Loucy (cell line): Measurements from ENCODE around the gene ATP9A.

Experiments
- H2AFZ ChIP-seq: fragments of 200-600 bp; sonication (generic); 2 replicates; pipeline ENCODE4 v1.6.0; 2016; ENCODE audit warnings: antibody characterized with exemption, mild to moderate bottlenecking, low read length, moderate library complexity
- H3F3A ChIP-seq: fragments of 200-600 bp; 2 replicates; pipeline ENCODE4 v1.6.0; 2016; ENCODE audit warnings: antibody characterized with exemption, low read depth, mild to moderate bottlenecking
- H3K27me3 ChIP-seq: fragments of 200-600 bp; sonication (generic); 2 replicates; pipeline ENCODE4 v1.6.1; 2014; ENCODE audit warnings: low read length, mild to moderate bottlenecking; ENCODE audit not compliant: insufficient read depth, poor library complexity, severe bottlenecking
- H3K36me3 ChIP-seq: fragments of 200-600 bp; sonication (generic); 2 replicates; pipeline ENCODE4 v1.6.1; 2016; ENCODE audit warnings: low read length; ENCODE audit not compliant: insufficient read depth
- H3K4me1 ChIP-seq: fragments of 200-600 bp; sonication (generic); 2 replicates; pipeline ENCODE4 v1.5.1; 2014; ENCODE audit warnings: low read length, mild to moderate bottlenecking; ENCODE audit not compliant: insufficient read depth, poor library complexity, severe bottlenecking
- H3K4me2 ChIP-seq: fragments of 200-600 bp; sonication (generic); 2 replicates; pipeline ENCODE4 v1.6.0; 2014; ENCODE audit warnings: antibody characterized with exemption, low read length, low read depth, mild to moderate bottlenecking; ENCODE audit not compliant: poor library complexity, severe bottlenecking
- H3K4me3 ChIP-seq: fragments of 200-600 bp; sonication (generic); 2 replicates; pipeline ENCODE4 v1.5.1; 2014; ENCODE audit warnings: low read length, mild to moderate bottlenecking, mixed read lengths; ENCODE audit not compliant: poor library complexity, severe bottlenecking
- H3K79me2 ChIP-seq: fragments of 200-600 bp; sonication (generic); 2 replicates; pipeline ENCODE4 v1.6.1; 2014; ENCODE audit warnings: low read length; ENCODE audit not compliant: insufficient read depth
- H3K9ac ChIP-seq: fragments of 200-600 bp; sonication (generic); 2 replicates; pipeline ENCODE4 v1.6.0; 2014; ENCODE audit warnings: mild to moderate bottlenecking, low read depth, low read length, moderate library complexity; ENCODE audit not compliant: poor library complexity, severe bottlenecking
- H3K9me2 ChIP-seq: fragments of 200-600 bp; sonication (generic); replicated peaks from 2 replicates; pipeline ENCODE4 v1.6.1; 2016; ENCODE audit warnings: low read depth, low read length, mixed read lengths
- H3K9me3 ChIP-seq: fragments of 200-600 bp; sonication (generic); 2 replicates; pipeline ENCODE4 v1.6.1; 2014; ENCODE audit warnings: mild to moderate bottlenecking, antibody characterized with exemption, low read length, low read depth; ENCODE audit not compliant: insufficient read depth
- H4K20me1 ChIP-seq: fragments of 200-600 bp; sonication (generic); 2 replicates; pipeline ENCODE4 v1.6.0; 2014; ENCODE audit warnings: antibody characterized with exemption, low read length, mild to moderate bottlenecking; ENCODE audit not compliant: insufficient read depth, poor library complexity, severe bottlenecking
- CTCF ChIP-seq: fragments of 200-600 bp; sonication (generic); conservative IDR thresholded peaks from 2 replicates; pipeline ENCODE4 v1.5.1; 2014; ENCODE audit warnings: mild to moderate bottlenecking, antibody characterized with exemption, low read length
- EZH2phosphoT487 ChIP-seq: fragments of 200-600 bp; IDR thresholded peaks from 2 replicates; pipeline ENCODE4 v1.6.1; 2018; ENCODE audit warnings: antibody characterized with exemption, mild to moderate bottlenecking, moderate library complexity, borderline replicate concordance

Gene ATP9A

GRCh38 chr20:51620432-51620831 lies 147.8 kb downstream of the ATP9A start:
- Histone ChIP-seq H4K20me1 (peaks cover under 1% of the 10 kb centered on the region), H3K4me2 (no peak overlapping the region), H3K79me2 (no peaks in the 10 kb centered on the region), H3K9ac (no peak overlapping the region), H3K4me1 (peaks cover 4% of the 10 kb centered on the region), H3F3A (no peaks in the 10 kb centered on the region), H3K9me2 (no peaks in the 10 kb centered on the region), H3K36me3 (peaks cover 88% of the 10 kb centered on the region; the same call in 1 of the 2 replicates), H3K4me3 (no peak overlapping the region), H2AFZ (no peak overlapping the region), H3K9me3 (no peaks in the 10 kb centered on the region), H3K27me3 (no peaks in the 10 kb centered on the region)
- no peak for TF ChIP-seq CTCF
- no peak for TF ChIP-seq EZH2phosphoT487

- Histone ChIP-seq H3K36me3 (peaks cover 82% of the 10 kb centered on the region), H3F3A (no peaks in the 10 kb centered on the region), H2AFZ (no peak overlapping the region), H3K79me2 (no peaks in the 10 kb centered on the region), H3K9me2 (no peaks in the 10 kb centered on the region), H4K20me1 (no peaks in the 10 kb centered on the region), H3K9me3 (no peaks in the 10 kb centered on the region), H3K27me3 (no peaks in the 10 kb centered on the region), H3K4me2 (no peak overlapping the region), H3K9ac (no peak overlapping the region), H3K4me3 (no peak overlapping the region), H3K4me1 (no peaks in the 10 kb centered on the region)
- TF ChIP-seq CTCF (peak; percentile 45), EZH2phosphoT487 (no peak)
Measured at GRCh38 chr20:51616060-51616459, 152.1 kb downstream of the ATP9A start.

DNA sequence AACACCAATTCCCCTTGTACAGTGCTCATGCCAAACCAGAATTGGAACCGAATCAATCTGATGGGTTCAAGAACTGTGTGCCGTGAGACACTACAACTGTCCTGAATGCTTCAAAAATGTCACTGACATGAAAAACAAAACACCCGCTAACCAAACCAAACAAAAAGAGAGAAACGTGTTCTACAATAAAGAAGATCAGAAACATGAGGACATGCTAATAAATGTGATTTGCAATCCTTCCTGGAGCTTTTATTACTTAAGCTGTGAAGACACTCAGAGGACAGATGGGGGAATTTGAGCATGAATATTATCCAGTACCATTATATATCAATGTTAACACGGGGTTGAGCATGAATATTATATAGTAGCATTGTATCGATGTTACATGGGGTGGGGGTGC lies 153.5 kb downstream of the ATP9A start:
- H3K27me3 ChIP-seq, result no peaks in the 10 kb centered on the region
- H3K4me2 ChIP-seq, result no peak overlapping the region
- no peak for TF ChIP-seq CTCF
- TF ChIP-seq EZH2phosphoT487, result no peak
- H2AFZ ChIP-seq, result no peak overlapping the region
- no peak overlapping the region for H3K9ac ChIP-seq
- peaks cover 82% of the 10 kb centered on the region for H3K36me3 ChIP-seq
- no peaks in the 10 kb centered on the region for H3F3A ChIP-seq
- no peaks in the 10 kb centered on the region for H3K9me3 ChIP-seq
- no peaks in the 10 kb centered on the region for H4K20me1 ChIP-seq
- no peak overlapping the region for H3K4me3 ChIP-seq
- H3K4me1 ChIP-seq, result no peaks in the 10 kb centered on the region
- no peaks in the 10 kb centered on the region for H3K79me2 ChIP-seq
- no peaks in the 10 kb centered on the region for H3K9me2 ChIP-seq
